IMR-90 (cell line): ENCODE results near the gene MBNL3. TPM values are rescaled to one million over a fixed set of nuclear protein-coding genes. Genes with fewer than 3 reads are reported as not detected.

Source experiments
- ATAC-seq: fragments of 200-7000 bp; cut with Tn5 transposase; 2 replicates; pipeline ENCODE4 v1.9.1; 2020; ENCODE audit warnings: low read depth, mild to moderate bottlenecking, moderate library complexity
- BruUV-seq: library from RNA; stranded (reverse); fragments of 400-500 nt; replicated peaks from 2 replicates; lab custom pipeline; 2021; lab: Mats Ljungman, UMichigan
- CTCF ChIA-PET: fragments of 300-600 bp; formaldehyde crosslinking; extraction: SDS; loops from one replicate; lab custom pipeline; 2021; ENCODE audit warnings: antibody characterized with exemption; lab: Yijun Ruan, JAX
- POLR2A ChIA-PET: fragments of 300-600 bp; sonication (Branson Sonifier 250); formaldehyde crosslinking; loops from one replicate; lab custom pipeline; 2022; ENCODE audit warnings: antibody characterized with exemption; ENCODE audit not compliant: unreplicated experiment; lab: Charles Lee
- DNase-seq: peaks from one replicate; pipeline ENCODE4 v3.0.0; 2013
- H2AFZ ChIP-seq: replicated peaks from 2 replicates; pipeline ENCODE3; 2013; ENCODE audit warnings: low read length, mild to moderate bottlenecking; ENCODE audit not compliant: poor library complexity
- H2AK5ac ChIP-seq: 2 replicates; pipeline ENCODE4 v1.6.1; 2013; ENCODE audit warnings: low read depth, low read length, inconsistent platforms
- H2AK9ac ChIP-seq: replicated peaks from 2 replicates; pipeline ENCODE3; 2013; ENCODE audit warnings: mild to moderate bottlenecking, low read depth, low read length, moderate library complexity; ENCODE audit not compliant: poor library complexity
- H2BK120ac ChIP-seq: 2 replicates; pipeline ENCODE4 v1.6.1; 2013; ENCODE audit warnings: low read depth, low read length, inconsistent platforms
- H2BK15ac ChIP-seq: 3 replicates; pipeline ENCODE4 v1.6.1; 2013; ENCODE audit warnings: low read depth, low read length, inconsistent platforms
- H2BK20ac ChIP-seq: 2 replicates; pipeline ENCODE4 v1.6.1; 2013; ENCODE audit warnings: low read depth, mild to moderate bottlenecking, inconsistent platforms, low read length, moderate library complexity
- H2BK5ac ChIP-seq: 2 replicates; pipeline ENCODE4 v1.6.1; 2013; ENCODE audit warnings: mild to moderate bottlenecking, low read depth, low read length, inconsistent platforms; ENCODE audit not compliant: poor library complexity, severe bottlenecking
- H3K14ac ChIP-seq: replicated peaks from 2 replicates; pipeline ENCODE4 v1.6.1; 2013; ENCODE audit warnings: low read depth, low read length, inconsistent platforms
- H3K18ac ChIP-seq: 2 replicates; pipeline ENCODE4 v1.6.1; 2013; ENCODE audit warnings: low read depth, low read length, control low read depth
- H3K23ac ChIP-seq: 2 replicates; pipeline ENCODE4 v1.6.1; 2013; ENCODE audit warnings: low read depth, low read length, inconsistent platforms
- H3K27ac ChIP-seq: 2 replicates; pipeline ENCODE4 v1.5.1; 2013; ENCODE audit warnings: mild to moderate bottlenecking, control low read depth, low read length; ENCODE audit not compliant: insufficient read depth
- H3K27me3 ChIP-seq: 2 replicates; pipeline ENCODE4 v1.6.1; 2013; ENCODE audit warnings: low read length; ENCODE audit not compliant: control insufficient read depth, insufficient read depth
- H3K36me3 ChIP-seq: 2 replicates; pipeline ENCODE4 v1.6.1; 2013; ENCODE audit warnings: low read length, mixed read lengths; ENCODE audit not compliant: control insufficient read depth, insufficient read depth
- H3K4ac ChIP-seq: 2 replicates; pipeline ENCODE4 v1.6.1; 2013; ENCODE audit warnings: low read depth, low read length, inconsistent platforms
- H3K4me1 ChIP-seq: 2 replicates; pipeline ENCODE4 v1.6.1; 2013; ENCODE audit warnings: low read length, mixed read lengths; ENCODE audit not compliant: control insufficient read depth, insufficient read depth
- H3K4me2 ChIP-seq: 2 replicates; pipeline ENCODE4 v1.6.1; 2013; ENCODE audit warnings: low read depth, mild to moderate bottlenecking, control low read depth, low read length, moderate library complexity
- H3K4me3 ChIP-seq: 2 replicates; pipeline ENCODE4 v1.5.1; 2013; ENCODE audit warnings: low read depth, mild to moderate bottlenecking, control low read depth, low read length, moderate library complexity; ENCODE audit not compliant: insufficient read depth
- H3K56ac ChIP-seq: 2 replicates; pipeline ENCODE4 v1.6.1; 2013; ENCODE audit warnings: low read length, inconsistent platforms; ENCODE audit not compliant: insufficient read depth; ENCODE audit errors: extremely low read depth
- H3K79me1 ChIP-seq, 2 experiments: 2 replicates each; pipeline ENCODE4 v1.6.1; 2013; ENCODE audit warnings: low read length in 2 of 2, inconsistent platforms in 1 of 2, low read depth in 1 of 2
- H3K9ac ChIP-seq: 2 replicates; pipeline ENCODE4 v1.6.1; 2013; ENCODE audit warnings: low read depth, low read length, control low read depth
- H3K9me1 ChIP-seq: 2 replicates; pipeline ENCODE4 v1.6.1; 2013; ENCODE audit warnings: low read length, inconsistent platforms; ENCODE audit not compliant: insufficient read depth
- H3K9me3 ChIP-seq: 2 replicates; pipeline ENCODE4 v1.6.1; 2013; ENCODE audit warnings: low read length; ENCODE audit not compliant: control insufficient read depth, insufficient read depth
- H4K20me1 ChIP-seq: 2 replicates; pipeline ENCODE4 v1.6.1; 2013; ENCODE audit warnings: low read length, inconsistent platforms; ENCODE audit not compliant: insufficient read depth
- H4K5ac ChIP-seq: 2 replicates; pipeline ENCODE4 v1.6.1; 2013; ENCODE audit warnings: mild to moderate bottlenecking, low read depth, low read length, control low read depth
- H4K8ac ChIP-seq, 2 experiments: 2 replicates each; pipeline ENCODE4 v1.6.1; 2013; ENCODE audit warnings: low read depth in 2 of 2, low read length in 2 of 2, control low read depth in 1 of 2, inconsistent platforms in 1 of 2
- H4K91ac ChIP-seq: 2 replicates; pipeline ENCODE4 v1.6.1; 2013; ENCODE audit warnings: low read depth, low read length, inconsistent platforms; ENCODE audit not compliant: insufficient read depth
- CEBPB ChIP-seq: IDR thresholded peaks from 2 replicates; pipeline ENCODE4 v1.6.1; 2012; ENCODE audit warnings: low read depth, low read length, improper control_type of control experiment
- FOS ChIP-seq: fragments of 150-350 bp; IDR thresholded peaks from 2 replicates; pipeline ENCODE4 v1.6.1; 2016; ENCODE audit warnings: low read depth, low read length
- MAZ ChIP-seq: IDR thresholded peaks from 2 replicates; pipeline ENCODE4 v1.6.1; 2012; ENCODE audit warnings: low read depth, mild to moderate bottlenecking, low read length, improper control_type of control experiment, moderate library complexity, borderline replicate concordance
- MXI1 ChIP-seq: IDR thresholded peaks from 2 replicates; pipeline ENCODE4 v1.6.1; 2012; ENCODE audit warnings: low read depth, mild to moderate bottlenecking, low read length, moderate library complexity, borderline replicate concordance
- NFE2L2 ChIP-seq: fragments of 150-350 bp; IDR thresholded peaks from 2 replicates; pipeline ENCODE4 v1.6.1; 2016; ENCODE audit warnings: low read depth, mild to moderate bottlenecking, low read length
- RAD21 ChIP-seq: IDR thresholded peaks from 2 replicates; pipeline ENCODE4 v1.6.1; 2012; ENCODE audit warnings: low read length, improper control_type of control experiment
- SMC3 ChIP-seq: fragments of 150-350 bp; IDR thresholded peaks from 2 replicates; pipeline ENCODE4 v1.6.1; 2016; ENCODE audit warnings: low read depth, mild to moderate bottlenecking, antibody characterized with exemption, low read length, moderate library complexity
- WGBS, 2 experiments: methylation state at CpG; one replicate each; pipeline versions ENCODE4 v1.1.5 to v1.1.7; 2013; ENCODE audit warnings: missing lambda C conversion rate in 2 of 2; ENCODE audit not compliant: insufficient read length in 1 of 2; ENCODE audit errors: extremely low coverage in 2 of 2; 5-methylcytosine and 5-hydroxymethylcytosine counted together
- dilution Hi-C: fragments of 300-500 bp; cut with HindIII; formaldehyde crosslinking; loops from one replicate; pipeline ENCODE4 v1.14.3; 2018; ENCODE audit warnings: low sequenced_read_pairs; ENCODE audit not compliant: unreplicated experiment
- in situ Hi-C: fragments of 300-500 bp; cut with MboI; formaldehyde crosslinking; loops from 3 replicates; pipeline ENCODE4 v1.14.3; 2019; ENCODE audit warnings: low sequenced_read_pairs, inconsistent platforms, mixed read lengths
- intact Hi-C: fragments of 100-400 bp; cut with micrococcal nuclease; formaldehyde crosslinking; loops from 2 replicates; pipeline ENCODE4 v1.10.0; 2022
- polyA plus RNA-seq, 3 experiments: library from polyadenylated mRNA; depleted of rRNA; stranded (reverse); fragments of >200 nt; gene quantifications; 2 replicates each; pipeline ENCODE4 v1.2.3, GENCODE V29; 2012; ENCODE audit warnings: low replicate concordance in 1 of 3
- total RNA-seq: library from RNA; depleted of rRNA; stranded (reverse); fragments of >200 nt; gene quantifications from 2 replicates; pipeline ENCODE4 v1.2.3, GENCODE V29; 2012

MBNL3 gene
- total and polyA plus RNA-seq, 2 of the 4 experiments (the other 2 are of a cell fraction), result 0.32 to 1.1 TPM

- in situ Hi-C loops, result no loop called here
- H3K4me2 ChIP-seq, result no peak overlapping the region
- no peak overlapping the region for H3K27ac ChIP-seq
- no peak overlapping the region for H2BK5ac ChIP-seq
- no peak overlapping the region for H4K5ac ChIP-seq
- H2AFZ ChIP-seq, result no peak overlapping the region
- no peak overlapping the region for H3K9ac ChIP-seq
- H4K20me1 ChIP-seq, result no peaks in the 10 kb centered on the region
- H3K9me3 ChIP-seq, result no peaks in the 10 kb centered on the region
- peak; percentile 54 for DNase-seq
- peak; percentile 79 for ATAC-seq
- H4K8ac ChIP-seq, result no peak overlapping the region
- ChIA-PET CTCF (no interaction called here), POLR2A (no interaction called here)
- WGBS, 2 experiments, result no CpG with 5 or more reads among the region's 1 CpG
- H3K9me1 ChIP-seq, result no peaks in the 10 kb centered on the region
- no peak overlapping the region for H2BK20ac ChIP-seq
- no peaks in the 10 kb centered on the region for H3K4me1 ChIP-seq
- H3K4ac ChIP-seq, result no peak overlapping the region
- H4K91ac ChIP-seq, result no peak overlapping the region
- intact Hi-C loops, result no loop called here
- no peak overlapping the region for H3K56ac ChIP-seq
- H2BK15ac ChIP-seq, result no peak overlapping the region
- no peak overlapping the region for H3K18ac ChIP-seq
- H3K14ac ChIP-seq, result no peak overlapping the region
- no peaks in the 10 kb centered on the region for H3K79me1 ChIP-seq
- no peak overlapping the region for H2BK120ac ChIP-seq
- H3K4me3 ChIP-seq, result no peak overlapping the region
- no peaks in the 10 kb centered on the region for H3K36me3 ChIP-seq
- H2AK9ac ChIP-seq, result no peak overlapping the region
- TF ChIP-seq FOS (no peak), CEBPB (no peak), RAD21 (no peak), NFE2L2 (no peak), MXI1 (no peak), SMC3 (no peak), MAZ (no peak)
- dilution Hi-C loops, result no loop called here
- H2AK5ac ChIP-seq, result no peak overlapping the region
- H3K27me3 ChIP-seq, result no peaks in the 10 kb centered on the region; the same call in 1 of the 2 replicates
- BruUV-seq, result no TSS peak
- no peak overlapping the region for H3K23ac ChIP-seq
Observed at GRCh38 chrX:132426695-132427281, 62.0 kb downstream of the MBNL3 start.
